ENCODE results near the gene TRPM1.

DNA sequence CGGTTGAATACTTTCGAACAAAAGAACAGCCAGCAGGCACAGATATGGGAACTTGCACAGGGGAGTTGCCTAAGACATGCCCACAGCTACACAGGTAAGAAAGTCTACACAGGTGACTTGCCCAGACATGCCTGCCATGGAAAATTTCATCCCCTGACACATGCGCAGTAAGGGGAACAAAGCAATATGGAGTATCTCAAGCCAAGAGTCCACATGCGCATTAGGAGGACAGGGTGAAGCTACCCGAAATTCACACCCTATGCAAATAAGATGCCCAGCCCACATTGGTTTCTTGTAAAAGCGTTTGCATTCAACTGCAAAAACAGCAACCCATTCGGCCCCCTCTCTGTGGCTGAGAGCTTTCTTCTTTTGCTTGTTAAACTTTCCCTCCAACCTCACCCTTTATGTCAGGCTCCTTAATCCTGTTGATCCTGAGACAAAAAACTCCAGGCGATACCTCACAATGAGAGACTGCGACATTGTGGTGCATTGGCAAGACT is 49.3 kb upstream of the TRPM1 start:
- TF ChIP-seq, protein P1, sequence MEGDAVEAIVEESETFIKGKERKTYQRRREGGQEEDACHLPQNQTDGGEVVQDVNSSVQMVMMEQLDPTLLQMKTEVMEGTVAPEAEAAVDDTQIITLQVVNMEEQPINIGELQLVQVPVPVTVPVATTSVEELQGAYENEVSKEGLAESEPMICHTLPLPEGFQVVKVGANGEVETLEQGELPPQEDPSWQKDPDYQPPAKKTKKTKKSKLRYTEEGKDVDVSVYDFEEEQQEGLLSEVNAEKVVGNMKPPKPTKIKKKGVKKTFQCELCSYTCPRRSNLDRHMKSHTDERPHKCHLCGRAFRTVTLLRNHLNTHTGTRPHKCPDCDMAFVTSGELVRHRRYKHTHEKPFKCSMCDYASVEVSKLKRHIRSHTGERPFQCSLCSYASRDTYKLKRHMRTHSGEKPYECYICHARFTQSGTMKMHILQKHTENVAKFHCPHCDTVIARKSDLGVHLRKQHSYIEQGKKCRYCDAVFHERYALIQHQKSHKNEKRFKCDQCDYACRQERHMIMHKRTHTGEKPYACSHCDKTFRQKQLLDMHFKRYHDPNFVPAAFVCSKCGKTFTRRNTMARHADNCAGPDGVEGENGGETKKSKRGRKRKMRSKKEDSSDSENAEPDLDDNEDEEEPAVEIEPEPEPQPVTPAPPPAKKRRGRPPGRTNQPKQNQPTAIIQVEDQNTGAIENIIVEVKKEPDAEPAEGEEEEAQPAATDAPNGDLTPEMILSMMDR (IDR thresholded peaks at IDR 0.05; ENCODE audit: low read length), result no peak
- TF ChIP-seq EZH2 (optimal IDR thresholded peaks at IDR 0.05; ENCODE audit: low read depth, low read length), result no peak
